Mesothelial cell of epicardium (in vitro differentiated cells): ENCODE measurements around the gene SLC1A4. TPM values are rescaled to one million over a fixed set of nuclear protein-coding genes. Genes with fewer than 3 reads are reported as not detected.

Source experiments
- DNase-seq, 2 experiments: peaks; one replicate each; pipeline ENCODE4 v3.0.0; 2021; ENCODE audit warnings: low spot score in 2 of 2; ENCODE audit not compliant: unreplicated experiment in 2 of 2
- H3K27ac Mint-ChIP-seq: 2 replicates; pipeline ENCODE4 v1.8.0; 2021; ENCODE audit warnings: mixed read lengths
- H3K27me3 Mint-ChIP-seq: 2 replicates; pipeline ENCODE4 v1.8.0; 2021; ENCODE audit warnings: low read depth, mixed read lengths
- H3K36me3 Mint-ChIP-seq: 2 replicates; pipeline ENCODE4 v1.8.0; 2021; ENCODE audit warnings: mixed read lengths
- H3K4me1 Mint-ChIP-seq: 2 replicates; pipeline ENCODE4 v1.8.0; 2021; ENCODE audit warnings: mixed read lengths
- H3K4me3 Mint-ChIP-seq: 2 replicates; pipeline ENCODE4 v1.8.0; 2021; ENCODE audit warnings: mild to moderate bottlenecking, moderate library complexity, mixed read lengths
- H3K9me3 Mint-ChIP-seq: 2 replicates; pipeline ENCODE4 v1.8.0; 2021; ENCODE audit warnings: mixed read lengths
- total RNA-seq: library from RNA; stranded (reverse); gene quantifications from 3 replicates; pipeline ENCODE4 v1.2.1, GENCODE V29; 2021
- TF ChIP-seq, protein P1 (sequence below): fragments of 200-600 bp; sonication (generic); IDR thresholded peaks from one replicate; pipeline ENCODE4 v1.5.0; 2021; ENCODE audit warnings: antibody characterized with exemption; ENCODE audit not compliant: unreplicated experiment

Gene SLC1A4
- total RNA-seq, 1 donor from 2014 or later = 5.3 TPM

DNA sequence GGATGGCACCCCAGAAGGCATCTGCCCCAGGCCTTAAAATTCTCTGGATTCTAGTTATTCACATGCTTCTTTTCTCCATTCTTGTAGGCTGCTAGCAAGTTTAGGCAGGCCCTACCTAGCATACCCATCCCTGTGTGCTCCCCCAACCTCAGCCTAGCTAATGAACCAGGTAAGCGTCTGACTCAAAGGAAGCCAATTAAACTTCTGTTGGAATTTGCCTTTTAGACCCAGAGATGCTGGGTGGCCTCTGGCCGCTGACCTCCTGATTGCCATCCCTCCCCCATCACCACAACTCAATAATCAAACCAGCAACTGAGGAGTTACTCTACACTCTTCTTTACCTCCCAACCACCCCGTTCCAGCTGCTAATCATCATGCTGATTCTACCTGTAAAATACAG is 48.0 kb downstream of the SLC1A4 start:
- no peak overlapping the region for H3K4me3 Mint-ChIP-seq
- TF ChIP-seq, protein P1, sequence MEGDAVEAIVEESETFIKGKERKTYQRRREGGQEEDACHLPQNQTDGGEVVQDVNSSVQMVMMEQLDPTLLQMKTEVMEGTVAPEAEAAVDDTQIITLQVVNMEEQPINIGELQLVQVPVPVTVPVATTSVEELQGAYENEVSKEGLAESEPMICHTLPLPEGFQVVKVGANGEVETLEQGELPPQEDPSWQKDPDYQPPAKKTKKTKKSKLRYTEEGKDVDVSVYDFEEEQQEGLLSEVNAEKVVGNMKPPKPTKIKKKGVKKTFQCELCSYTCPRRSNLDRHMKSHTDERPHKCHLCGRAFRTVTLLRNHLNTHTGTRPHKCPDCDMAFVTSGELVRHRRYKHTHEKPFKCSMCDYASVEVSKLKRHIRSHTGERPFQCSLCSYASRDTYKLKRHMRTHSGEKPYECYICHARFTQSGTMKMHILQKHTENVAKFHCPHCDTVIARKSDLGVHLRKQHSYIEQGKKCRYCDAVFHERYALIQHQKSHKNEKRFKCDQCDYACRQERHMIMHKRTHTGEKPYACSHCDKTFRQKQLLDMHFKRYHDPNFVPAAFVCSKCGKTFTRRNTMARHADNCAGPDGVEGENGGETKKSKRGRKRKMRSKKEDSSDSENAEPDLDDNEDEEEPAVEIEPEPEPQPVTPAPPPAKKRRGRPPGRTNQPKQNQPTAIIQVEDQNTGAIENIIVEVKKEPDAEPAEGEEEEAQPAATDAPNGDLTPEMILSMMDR = no peak
- H3K36me3 Mint-ChIP-seq = peaks cover 5% of the 10 kb centered on the region
- DNase-seq = no peak
- no peak overlapping the region for H3K27ac Mint-ChIP-seq
- H3K27me3 Mint-ChIP-seq = no peaks in the 10 kb centered on the region
- no peaks in the 10 kb centered on the region for H3K9me3 Mint-ChIP-seq
- H3K4me1 Mint-ChIP-seq = peaks cover 5% of the 10 kb centered on the region

DNA sequence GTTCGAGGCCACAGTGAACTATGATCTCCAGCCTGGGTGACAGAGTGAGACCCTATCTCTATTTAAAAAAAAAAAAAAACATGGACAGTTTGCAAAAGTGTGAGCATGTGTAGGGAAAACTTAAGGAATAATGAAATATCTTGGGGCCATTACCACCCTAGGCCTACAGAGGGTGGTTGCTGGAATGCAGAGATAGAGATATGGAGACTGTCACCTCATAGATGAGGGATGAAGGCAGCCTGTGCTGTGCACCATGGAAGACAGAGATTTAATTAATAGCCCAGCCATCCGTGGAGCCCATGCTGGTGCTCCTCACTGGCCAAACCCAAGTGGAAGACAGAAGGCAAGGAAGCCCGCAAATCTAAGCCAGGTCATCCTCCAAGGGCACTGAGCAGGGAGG is 50.4 kb downstream of the SLC1A4 start:
- Mint-ChIP-seq H3K27ac (no peak overlapping the region), H3K4me1 (no peaks in the 10 kb centered on the region), H3K36me3 (peaks cover 16% of the 10 kb centered on the region), H3K27me3 (no peaks in the 10 kb centered on the region), H3K9me3 (peaks cover 5% of the 10 kb centered on the region), H3K4me3 (no peak overlapping the region)
- no peak for DNase-seq
- TF ChIP-seq, protein P1 = no peak

DNA sequence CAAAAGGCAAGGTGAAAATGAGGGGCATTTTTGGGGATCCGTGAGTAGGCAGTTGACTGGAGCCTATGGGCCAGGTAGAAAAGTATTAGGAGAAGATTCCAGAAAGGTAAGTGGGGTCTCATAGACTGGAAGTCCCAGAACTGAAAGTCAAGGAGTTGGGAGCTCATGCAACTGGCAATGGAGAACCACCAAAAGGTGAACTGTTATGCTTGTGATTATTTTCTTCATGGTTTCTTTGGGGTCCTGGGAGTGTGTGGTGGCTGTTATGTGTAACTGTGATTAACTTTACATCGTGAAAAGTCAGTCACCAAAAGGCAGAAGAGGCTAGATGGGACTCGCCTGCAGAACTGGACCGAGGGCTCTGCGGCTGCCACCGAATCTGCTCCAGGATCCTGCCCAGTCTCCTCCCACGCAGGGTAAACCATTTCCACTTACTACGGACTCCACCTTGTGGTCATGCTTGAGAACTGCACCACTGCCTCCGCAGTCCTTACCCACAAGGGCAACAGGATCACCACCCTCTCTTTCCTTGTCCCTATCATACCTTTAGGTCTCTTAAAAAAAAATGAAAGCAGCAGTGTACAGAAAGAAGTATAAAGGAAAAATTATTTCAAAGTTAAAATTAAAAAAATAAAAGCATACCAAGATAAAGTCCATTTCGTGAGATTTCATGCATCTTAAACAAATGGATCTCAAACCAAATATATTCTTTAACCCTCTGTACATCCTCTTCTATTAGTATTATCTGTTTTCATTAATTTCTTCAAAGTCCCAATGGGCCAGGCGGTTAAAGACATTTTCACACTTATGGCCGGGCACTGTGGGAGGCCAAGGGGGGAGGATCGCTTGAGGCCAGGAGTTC is 51.4 kb downstream of the SLC1A4 start:
- peaks cover 17% of the 10 kb centered on the region for H3K36me3 Mint-ChIP-seq
- TF ChIP-seq, protein P1 = peak; percentile 89
- no peak overlapping the region for H3K27ac Mint-ChIP-seq
- H3K9me3 Mint-ChIP-seq = peaks cover 5% of the 10 kb centered on the region
- H3K4me1 Mint-ChIP-seq = no peaks in the 10 kb centered on the region
- DNase-seq = peak; percentile 34 to 76
- H3K27me3 Mint-ChIP-seq = no peaks in the 10 kb centered on the region
- peak overlapping the region; percentile 18 for H3K4me3 Mint-ChIP-seq

DNA sequence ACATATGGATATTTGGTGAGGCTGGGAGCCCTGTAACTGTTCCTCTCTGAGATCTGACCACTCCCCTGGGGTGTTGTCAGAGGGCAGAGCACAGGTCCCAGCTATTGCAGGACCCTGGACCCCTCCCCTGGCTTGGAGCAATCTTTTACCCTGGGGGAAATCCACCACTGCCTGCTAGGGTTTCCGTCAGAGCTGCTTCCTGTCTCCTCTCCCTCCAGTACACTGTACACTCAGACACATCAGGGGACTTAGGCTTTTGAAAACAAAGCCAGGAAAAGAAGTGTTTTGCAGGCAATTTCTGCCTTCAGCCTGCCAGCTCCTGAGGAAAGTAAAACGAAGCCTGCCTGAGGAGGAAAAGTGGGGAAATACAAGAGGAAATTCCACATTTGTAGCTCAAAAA is 53.8 kb downstream of the SLC1A4 start:
- TF ChIP-seq, protein P1 = no peak
- Mint-ChIP-seq H3K36me3 (peaks cover 27% of the 10 kb centered on the region), H3K9me3 (peaks cover 6% of the 10 kb centered on the region), H3K4me3 (no peak overlapping the region), H3K4me1 (no peaks in the 10 kb centered on the region), H3K27ac (no peak overlapping the region), H3K27me3 (no peaks in the 10 kb centered on the region)
- DNase-seq = no peak

DNA sequence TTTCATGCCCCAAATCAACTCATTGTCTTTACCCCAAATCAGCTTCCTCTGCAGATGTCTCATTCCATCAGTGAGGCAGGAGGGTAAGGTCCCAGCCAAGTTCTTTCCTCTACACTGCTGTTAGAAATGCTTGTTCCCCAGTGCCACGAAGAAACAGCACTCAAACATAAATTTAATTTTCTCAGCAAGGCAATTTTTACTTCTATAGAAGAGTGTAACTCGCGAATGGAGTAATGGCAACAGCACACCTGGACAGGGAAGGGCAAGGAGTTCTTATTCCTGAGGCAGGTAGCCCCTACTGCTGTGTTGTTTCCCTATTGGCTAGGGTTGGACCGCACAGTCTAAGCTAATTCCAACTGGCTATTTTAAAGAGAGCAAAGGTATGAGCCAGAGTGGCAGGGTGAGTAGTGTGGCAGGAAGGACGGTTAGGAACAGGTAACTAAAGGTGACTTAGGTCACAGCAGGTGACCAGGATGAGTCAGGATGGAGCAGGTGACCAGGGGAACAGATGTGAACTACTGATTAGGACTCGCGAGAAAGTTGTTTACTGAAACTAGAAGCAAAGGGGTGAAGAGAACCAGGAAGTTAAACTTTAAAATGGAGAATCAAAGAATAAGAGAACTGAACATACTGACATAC is 55.0 kb downstream of the SLC1A4 start:
- H3K36me3 Mint-ChIP-seq = peaks cover 31% of the 10 kb centered on the region
- H3K4me3 Mint-ChIP-seq = no peak overlapping the region
- no peaks in the 10 kb centered on the region for H3K4me1 Mint-ChIP-seq
- no peaks in the 10 kb centered on the region for H3K27me3 Mint-ChIP-seq
- no peak for DNase-seq
- no peak overlapping the region for H3K27ac Mint-ChIP-seq
- TF ChIP-seq, protein P1 = no peak
- peaks cover 15% of the 10 kb centered on the region for H3K9me3 Mint-ChIP-seq
